Limb (tissue), 2 donors: ENCODE data around the gene LRRC75A.

Experiments
- DNase-seq, 2 donors: peaks; one replicate each; pipeline ENCODE4 v3.0.0-alpha.2; 2016; ENCODE audit errors: extremely low spot score in 2 of 2

The LRRC75A gene

GRCh38 chr17:16494059-16494458 lies 2.1 kb upstream of the LRRC75A start:
- no peak for DNase-seq

- no peak for DNase-seq
Measured at GRCh38 chr17:16493531-16494046, 1.6 kb upstream of the LRRC75A start.

- DNase-seq = no peak
Measured at GRCh38 chr17:16492613-16493530, 879 bp upstream of the LRRC75A start.

- DNase-seq = peak in 1 of 2 donors; percentile 56
Measured at GRCh38 chr17:16491131-16491702, 776 bp downstream of the LRRC75A start.

DNA sequence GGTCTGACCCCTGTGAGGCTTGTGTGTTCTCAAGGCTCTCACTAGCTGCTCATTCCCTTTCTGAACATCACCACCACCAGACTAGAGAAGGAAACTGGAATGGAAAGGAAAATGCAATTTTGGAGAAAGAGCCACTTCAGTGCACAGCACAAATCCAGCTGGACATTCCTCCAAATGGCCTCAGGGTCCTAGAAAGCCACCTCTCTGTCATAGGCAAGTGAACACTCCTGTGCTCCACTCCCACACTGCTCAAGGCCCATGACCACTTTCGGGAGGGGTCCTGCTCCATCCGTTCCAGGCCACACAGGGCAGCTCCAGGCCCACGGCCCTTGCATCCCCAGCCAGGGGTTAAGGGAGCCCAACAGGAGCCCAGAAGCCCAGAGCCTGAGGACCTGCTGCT lies 2.6 kb downstream of the LRRC75A start:
- DNase-seq = no peak

DNA sequence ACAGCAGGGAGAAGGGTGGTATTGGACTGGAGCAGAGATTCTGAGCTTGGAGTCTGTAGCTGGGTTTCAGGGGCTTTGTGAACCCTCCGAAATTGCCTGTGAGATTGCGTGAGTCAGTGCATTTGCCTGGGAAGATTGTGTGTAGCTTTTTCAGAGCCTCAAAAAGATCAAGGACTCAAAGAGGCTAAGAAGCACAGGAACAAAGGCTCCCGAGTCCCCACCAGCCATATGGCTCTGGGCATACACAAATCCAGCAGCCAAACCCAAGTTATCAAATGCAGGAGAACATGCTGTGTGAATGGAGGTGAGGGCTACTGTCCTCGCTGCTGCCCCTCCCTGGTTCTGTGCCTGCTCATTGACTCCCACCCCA lies 3.0 kb downstream of the LRRC75A start:
- DNase-seq = no peak

- no peak for DNase-seq
Measured at GRCh38 chr17:16488186-16488967, 3.6 kb downstream of the LRRC75A start.

DNA sequence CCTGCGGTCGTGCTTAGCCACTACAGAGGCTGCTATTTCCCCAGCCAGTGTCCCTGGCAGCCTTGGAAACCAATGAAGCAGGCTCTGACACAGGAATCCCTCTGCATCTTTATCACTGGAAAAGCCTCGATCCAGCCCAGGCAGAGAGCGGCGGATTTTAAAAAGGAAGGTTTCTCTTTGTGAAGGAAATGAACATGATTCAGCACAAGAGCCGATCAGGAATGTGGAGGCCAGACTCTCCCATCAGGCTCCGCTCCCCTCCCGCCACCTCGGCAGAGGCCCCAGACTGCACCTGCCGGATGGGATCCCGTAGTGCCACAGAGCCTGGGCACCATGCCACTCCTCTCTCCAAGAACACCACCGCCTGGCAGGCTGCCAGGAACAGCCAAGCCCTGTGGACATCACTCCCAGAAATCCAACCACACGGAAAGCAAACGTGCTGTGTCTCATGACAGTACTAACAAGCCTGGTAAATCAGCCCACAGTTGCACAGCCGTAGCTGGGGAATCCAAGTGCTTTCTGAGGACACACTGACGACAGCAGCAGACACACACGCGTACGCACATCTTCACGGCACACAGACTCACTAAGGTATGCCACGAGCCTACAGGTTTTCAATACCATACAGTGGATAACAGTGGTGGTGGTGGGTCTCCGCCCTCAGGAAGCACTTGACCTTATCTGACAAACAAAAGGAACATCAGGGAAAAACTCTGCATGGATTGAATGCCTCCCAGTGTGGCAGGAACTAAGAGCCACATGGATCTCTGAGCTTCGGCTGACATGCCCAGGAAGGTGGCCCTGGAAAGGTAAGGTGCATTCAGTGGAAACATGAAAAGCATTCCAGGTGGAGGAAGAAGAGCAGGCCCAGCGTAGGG lies 5.4 kb downstream of the LRRC75A start:
- peak; percentile 44 to 81 for DNase-seq

- no peak for DNase-seq
Measured at GRCh38 chr17:16484445-16485175, 7.4 kb downstream of the LRRC75A start.

DNA sequence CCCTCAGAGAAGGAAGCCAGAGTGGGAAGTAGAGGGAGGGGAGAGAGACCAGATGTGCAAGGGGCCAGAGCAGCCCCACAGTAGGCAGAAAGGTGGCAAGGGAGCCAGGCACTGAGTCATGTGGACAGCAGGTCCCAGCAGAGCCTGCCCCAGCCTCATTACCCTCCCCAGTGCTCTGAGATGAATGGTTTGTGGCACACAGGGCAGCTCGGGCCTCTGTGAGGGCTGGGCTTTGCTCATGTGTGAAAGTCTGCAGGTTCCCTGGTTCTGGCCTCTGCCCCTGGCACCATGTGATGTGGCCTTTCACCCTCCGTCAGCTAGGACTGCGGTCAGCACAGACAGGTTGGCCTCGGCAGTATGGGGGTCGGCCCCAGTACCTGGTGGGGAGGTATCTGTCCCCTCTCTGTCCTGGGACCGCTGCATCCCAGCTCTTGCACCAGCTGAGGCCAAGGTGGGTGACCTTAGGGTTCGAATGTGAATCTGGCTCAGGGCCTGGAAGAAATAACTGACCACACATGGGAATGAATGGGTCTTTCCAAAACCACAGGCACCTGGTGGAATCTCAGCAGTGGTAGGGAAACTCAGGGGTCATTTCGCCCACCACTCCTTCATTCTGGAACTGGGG lies 8.9 kb downstream of the LRRC75A start:
- DNase-seq = no peak

- DNase-seq = no peak
Measured at GRCh38 chr17:16482253-16482652, 9.7 kb downstream of the LRRC75A start.

DNA sequence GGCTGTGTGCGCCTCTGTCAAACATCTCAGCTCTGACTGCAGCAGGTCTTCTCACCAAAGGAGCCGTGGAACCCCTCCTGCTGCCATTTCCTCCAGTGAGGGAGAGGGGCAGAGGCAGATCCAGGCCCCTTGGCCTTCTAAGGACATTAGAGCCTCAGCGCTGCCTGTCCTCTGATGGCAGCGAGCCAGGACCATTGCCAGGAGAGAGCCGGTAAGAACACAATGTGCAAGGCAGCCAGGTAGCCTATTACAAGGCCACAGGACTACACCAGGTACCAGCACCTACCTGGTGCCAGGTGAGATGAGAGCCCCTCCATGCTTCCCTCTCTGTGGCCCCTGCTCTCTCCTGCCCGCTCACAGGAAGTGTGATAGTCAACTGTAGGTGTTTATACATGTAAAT lies 11.0 kb downstream of the LRRC75A start:
- no peak for DNase-seq

- DNase-seq = no peak
Measured at GRCh38 chr17:16479264-16479663, 12.7 kb downstream of the LRRC75A start.

DNA sequence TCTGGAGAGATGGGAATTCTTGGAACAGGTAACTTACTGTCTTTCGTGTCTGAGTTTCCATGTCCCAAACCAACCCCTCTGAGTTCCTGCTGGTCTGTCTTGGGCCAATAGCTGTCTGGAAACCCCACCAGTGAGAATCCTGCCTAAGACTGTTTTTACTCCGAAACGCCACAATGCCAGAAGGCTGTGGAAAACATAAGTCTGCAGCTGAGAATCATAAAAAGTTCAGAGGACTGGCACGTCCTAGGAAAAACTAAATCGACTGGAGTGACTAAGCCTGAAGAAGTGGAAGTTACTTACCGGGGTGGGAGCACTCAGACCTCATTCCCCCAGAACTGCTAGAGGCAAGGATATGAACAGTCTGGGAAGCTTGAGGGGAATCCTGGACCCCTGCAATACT lies 13.3 kb downstream of the LRRC75A start:
- DNase-seq = peak in 1 of 2 donors; percentile 51

DNA sequence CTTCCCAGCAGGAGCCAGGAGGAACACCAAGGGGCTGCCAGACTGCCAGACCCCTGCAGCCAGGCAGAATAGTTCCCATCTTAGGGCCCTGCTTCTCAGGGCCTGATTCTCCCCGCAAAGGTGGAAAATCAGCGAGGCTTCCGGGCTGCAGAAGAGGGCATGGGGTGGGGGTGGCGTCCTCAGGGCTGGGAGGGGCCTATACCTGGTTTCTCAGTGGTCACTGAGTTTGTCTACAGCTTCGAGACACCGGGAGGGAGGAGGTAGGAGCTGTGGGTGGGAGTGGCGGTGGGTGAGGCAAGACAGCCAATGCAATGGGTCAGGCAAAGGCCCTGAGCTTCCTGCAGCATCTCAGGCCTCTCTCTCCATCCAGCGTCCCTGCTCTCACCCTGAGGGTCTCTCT lies 14.3 kb downstream of the LRRC75A start:
- no peak for DNase-seq

- DNase-seq = no peak
Measured at GRCh38 chr17:16477255-16477654, 14.7 kb downstream of the LRRC75A start.

- DNase-seq = no peak
Measured at GRCh38 chr17:16475179-16475704, 16.8 kb downstream of the LRRC75A start.

DNA sequence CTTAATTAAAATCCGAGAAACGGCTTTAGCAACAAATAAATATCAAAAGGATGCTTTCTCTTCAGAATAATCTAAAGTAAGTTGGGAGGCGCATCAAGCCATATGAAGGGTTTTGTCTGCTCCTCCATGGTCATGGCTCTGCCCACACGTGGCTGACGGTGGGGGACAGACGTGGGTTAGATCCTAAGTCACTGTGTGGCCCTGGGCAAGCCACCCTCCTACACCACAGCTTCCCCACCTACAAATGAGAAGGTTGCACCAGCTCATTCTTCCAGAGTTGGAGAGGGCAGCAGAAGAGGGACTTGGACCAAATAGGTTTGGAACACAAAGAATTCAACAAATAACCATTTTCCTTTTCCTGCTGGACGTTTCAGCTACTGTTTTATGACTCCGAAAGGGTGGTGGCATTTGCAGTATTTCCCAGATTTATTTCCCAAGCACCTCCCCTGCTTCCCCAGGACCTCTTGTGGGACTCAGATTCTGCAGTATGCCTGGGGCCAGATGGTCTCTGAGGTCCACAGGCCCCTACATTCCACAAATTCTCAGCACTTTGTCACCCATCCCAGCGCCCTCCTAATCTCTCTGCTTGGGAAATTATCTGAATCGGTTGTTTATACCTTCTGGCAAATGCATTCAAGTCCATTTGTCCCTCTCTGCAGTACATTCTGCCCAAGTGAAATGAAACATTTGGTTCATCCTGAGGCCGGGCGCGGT lies 17.8 kb downstream of the LRRC75A start:
- no peak for DNase-seq
